Measurements from ENCODE around the gene FBXO17. TPM values are rescaled to one million over a fixed set of nuclear protein-coding genes. Genes with fewer than 3 reads are reported as not detected.

Gene FBXO17
- total RNA-seq, 1 experiment from 2014 or later: 16.8 TPM

- TF ChIP-seq ATF1 (CRISPR knock-in tag; IDR thresholded peaks at IDR 0.05) (no peak), ZNF232 (CRISPR knock-in tag; IDR thresholded peaks at IDR 0.05) (no peak), ELF4 (CRISPR knock-in tag; IDR thresholded peaks at IDR 0.05; ENCODE audit: low read depth) (no peak), SOX15 (CRISPR knock-in tag; IDR thresholded peaks at IDR 0.05) (no peak), NFE2L1 (CRISPR knock-in tag; IDR thresholded peaks at IDR 0.05) (no peak), HMGXB4 (CRISPR knock-in tag; IDR thresholded peaks at IDR 0.05) (no peak), OVOL2 (CRISPR knock-in tag; IDR thresholded peaks at IDR 0.05; ENCODE audit: borderline replicate concordance) (no peak), NFYB (CRISPR knock-in tag; conservative IDR thresholded peaks at IDR 0.05; ENCODE audit: low read depth) (no peak), ZNF512 (CRISPR knock-in tag; IDR thresholded peaks at IDR 0.05; ENCODE audit: borderline replicate concordance) (no peak), IRF2 (CRISPR knock-in tag; IDR thresholded peaks at IDR 0.05; ENCODE audit: borderline replicate concordance, low read depth) (no peak)
Observed at GRCh38 chr19:38907227-38907626, 68.3 kb downstream of the FBXO17 start (continued).

- Mint-ChIP-seq H3K9me3 (peaks cover 4% of the 10 kb centered on the region; the same call in 1 of the 2 replicates), H3K27ac (no peak overlapping the region), H3K36me3 (peaks cover 10% of the 10 kb centered on the region), H3K4me3 (no peak overlapping the region), H3K4me1 (peaks cover 7% of the 10 kb centered on the region), H3K27me3 (ENCODE audit: low read depth) (no peaks in the 10 kb centered on the region; the same call in 1 of the 2 replicates)
- no peak for DNase-seq (ENCODE audit: low spot score)
- CTCF ChIA-PET: interaction anchor here (1.2 to 2.0 kb wide), 2 partner anchors 18 to 25 kb away, joined by 3 to 13 read pairs; partner anchors contain the start of genes MRPS12 and SARS2
- POLR2A ChIA-PET: no interaction called here
- no peak for ATAC-seq
- TF ChIP-seq JAZF1 (CRISPR knock-in tag; IDR thresholded peaks at IDR 0.05) (no peak), FOXP1 (CRISPR knock-in tag; IDR thresholded peaks at IDR 0.05; ENCODE audit: borderline replicate concordance) (no peak), ZNF281 (CRISPR knock-in tag; IDR thresholded peaks at IDR 0.05) (no peak), ZNF396 (CRISPR knock-in tag; IDR thresholded peaks at IDR 0.05; ENCODE audit: borderline replicate concordance) (no peak), SP1 (CRISPR knock-in tag; conservative IDR thresholded peaks at IDR 0.05) (no peak)
Observed at GRCh38 chr19:38905620-38906019, 69.9 kb downstream of the FBXO17 start.

GRCh38 chr19:38904581-38905539 lies 70.7 kb downstream of the FBXO17 start:
- peaks cover 10% of the 10 kb centered on the region for H3K36me3 Mint-ChIP-seq
- peaks cover 4% of the 10 kb centered on the region; the same call in 1 of the 2 replicates for H3K9me3 Mint-ChIP-seq
- H3K4me3 Mint-ChIP-seq: no peak overlapping the region
- H3K27me3 Mint-ChIP-seq (ENCODE audit: low read depth): no peaks in the 10 kb centered on the region
- POLR2A ChIA-PET: no interaction called here
- TF ChIP-seq GABPB1 (CRISPR knock-in tag; IDR thresholded peaks at IDR 0.05) (0 out of 2 replicates have a peak, but pooled peaks have one; percentile 20), HMGXB4 (CRISPR knock-in tag; IDR thresholded peaks at IDR 0.05) (no peak)
- CTCF ChIA-PET: interaction anchor here (1.2 to 2.0 kb wide), 2 partner anchors 17 to 25 kb away, joined by 3 to 13 read pairs; partner anchors contain the start of genes MRPS12 and SARS2
- H3K4me1 Mint-ChIP-seq: peaks cover 8% of the 10 kb centered on the region
- no peak for ATAC-seq
- H3K27ac Mint-ChIP-seq: no peak overlapping the region
- no peak for DNase-seq (ENCODE audit: low spot score)

All from WTC11 (cell line).